OCI-M2 (cell line): Measurements from ENCODE around the gene GPR15LG.
"Not testable (repeated sequence)": the region's sequence is repeated elsewhere in the genome, so short reads cannot be mapped to it uniquely, and the experiment has no call there.

Experiments used
- DNase-seq: peaks from one replicate; lab custom pipeline; 2025; ENCODE audit not compliant: unreplicated experiment; lab: John Stamatoyannopoulos, UW

The GPR15LG gene

GRCh38 chr10:84173501-84173929 lies at the start of gene GPR15LG:
Gene GPR15LG, plus strand, starts transcription at chr10:84173801. Its CDS starts 51 bp downstream, at chr10:84173852.
- no peak for DNase-seq

- DNase-seq = not testable (repeated sequence)
Measured at GRCh38 chr10:84125910-84126784, 47.5 kb upstream of the GPR15LG start.

- DNase-seq = no peak
Measured at GRCh38 chr10:84126785-84127167, 46.8 kb upstream of the GPR15LG start.

GRCh38 chr10:84135836-84136235 lies 37.8 kb upstream of the GPR15LG start:
- DNase-seq = no peak

- no peak for DNase-seq
Measured at GRCh38 chr10:84137811-84138210, 35.8 kb upstream of the GPR15LG start.

GRCh38 chr10:84138478-84139125 lies 35.0 kb upstream of the GPR15LG start:
- no peak for DNase-seq

- peak; percentile 66 for DNase-seq
Measured at GRCh38 chr10:84139126-84140035, 34.2 kb upstream of the GPR15LG start, which contains the start of gene GHITM. Gene GHITM, plus strand, starts transcription at chr10:84139509. Its CDS starts 1,992 bp downstream, at chr10:84141501.

- DNase-seq = no peak
Measured at GRCh38 chr10:84140036-84140379, 33.6 kb upstream of the GPR15LG start.

- DNase-seq = no peak
Measured at GRCh38 chr10:84147347-84147746, 26.3 kb upstream of the GPR15LG start.

GRCh38 chr10:84148006-84148597 lies 25.5 kb upstream of the GPR15LG start:
- not testable (repeated sequence) for DNase-seq

- no peak for DNase-seq
Measured at GRCh38 chr10:84149854-84150253, 23.7 kb upstream of the GPR15LG start.

GRCh38 chr10:84152769-84153168 lies 20.8 kb upstream of the GPR15LG start:
- DNase-seq = no peak

- DNase-seq = no peak
Measured at GRCh38 chr10:84155521-84155920, 18.1 kb upstream of the GPR15LG start.

GRCh38 chr10:84156009-84156408 lies 17.6 kb upstream of the GPR15LG start:
- DNase-seq = no peak

- DNase-seq = no peak
Measured at GRCh38 chr10:84156768-84157167, 16.8 kb upstream of the GPR15LG start.

- DNase-seq = no peak
Measured at GRCh38 chr10:84158061-84158460, 15.5 kb upstream of the GPR15LG start.

GRCh38 chr10:84158550-84158949 lies 15.1 kb upstream of the GPR15LG start:
- DNase-seq = no peak

- no peak for DNase-seq
Measured at GRCh38 chr10:84159076-84159685, 14.4 kb upstream of the GPR15LG start.

GRCh38 chr10:84160663-84161362 lies 12.8 kb upstream of the GPR15LG start:
- no peak for DNase-seq

GRCh38 chr10:84163996-84164395 lies 9.6 kb upstream of the GPR15LG start:
- DNase-seq = no peak
